Panc1 (cell line): ENCODE data around the gene KCNK15. TPM values are rescaled to one million over a fixed set of nuclear protein-coding genes. Genes with fewer than 3 reads are reported as not detected.

Source experiments
- ATAC-seq: fragments of 200-7000 bp; cut with Tn5 transposase; 2 replicates; pipeline ENCODE4 v1.9.1; 2020; ENCODE audit warnings: mild to moderate bottlenecking, moderate library complexity
- BruUV-seq: library from RNA; stranded (reverse); fragments of 400-500 nt; replicated peaks from 2 replicates; lab custom pipeline; 2021; lab: Mats Ljungman, UMichigan
- CTCF ChIA-PET: fragments of 300-600 bp; sonication (Branson Sonifier 250); formaldehyde crosslinking; loops from one replicate; lab custom pipeline; 2022; ENCODE audit warnings: antibody characterized with exemption; lab: Charles Lee
- POLR2A ChIA-PET: fragments of 300-600 bp; sonication (Branson Sonifier 250); formaldehyde crosslinking; loops from one replicate; lab custom pipeline; 2022; ENCODE audit warnings: antibody characterized with exemption; lab: Charles Lee
- DNase-seq: peaks from one replicate; pipeline ENCODE4 v3.0.0-alpha.2; 2010; ENCODE audit warnings: low read depth, low spot score
- H3K27ac ChIP-seq: 2 replicates; pipeline ENCODE4 v1.5.1; 2011; ENCODE audit warnings: mild to moderate bottlenecking, low read length, inconsistent platforms
- H3K27me3 ChIP-seq: fragments of 200-500 bp; sonication (Bioruptor generic); 2 replicates; pipeline ENCODE4 v1.6.0; 2014; ENCODE audit warnings: low read length, inconsistent platforms; ENCODE audit not compliant: control insufficient read depth, insufficient read depth
- H3K36me3 ChIP-seq: fragments of 200-500 bp; sonication (Bioruptor generic); 2 replicates; pipeline ENCODE4 v1.5.1; 2014; ENCODE audit warnings: inconsistent platforms, mild to moderate bottlenecking, low read length, moderate library complexity; ENCODE audit not compliant: control insufficient read depth, insufficient read depth
- H3K4me1 ChIP-seq: 2 replicates; pipeline ENCODE4 v1.5.1; 2011; ENCODE audit warnings: inconsistent platforms, mild to moderate bottlenecking, low read length, moderate library complexity; ENCODE audit not compliant: control insufficient read depth, insufficient read depth
- H3K4me3 ChIP-seq, 2 experiments: 2 replicates each; pipeline ENCODE4 v1.5.1; 2011 to 2012; ENCODE audit warnings: low read depth in 2 of 2, low read length in 2 of 2, mild to moderate bottlenecking in 2 of 2, inconsistent platforms in 1 of 2, moderate library complexity in 1 of 2
- H3K9me3 ChIP-seq: fragments of 200-500 bp; sonication (Bioruptor generic); 2 replicates; pipeline ENCODE4 v1.5.1; 2014; ENCODE audit warnings: low read depth, mild to moderate bottlenecking, inconsistent platforms, low read length, moderate library complexity; ENCODE audit not compliant: control insufficient read depth, insufficient read depth
- POLR2AphosphoS5 ChIP-seq: IDR thresholded peaks from 2 replicates; pipeline ENCODE4 v1.6.1; 2012; ENCODE audit warnings: mild to moderate bottlenecking, low read depth, low read length, moderate library complexity
- REST ChIP-seq, 2 experiments: IDR thresholded peaks; 2 replicates each; pipeline ENCODE4 v1.6.1; 2011 to 2012; ENCODE audit warnings: low read depth in 2 of 2, control low read depth in 1 of 2, low read length in 1 of 2, mild to moderate bottlenecking in 1 of 2, moderate library complexity in 1 of 2; ENCODE audit not compliant: insufficient read depth in 1 of 2
- SIN3A ChIP-seq: IDR thresholded peaks from 2 replicates; pipeline ENCODE4 v1.6.1; 2012; ENCODE audit warnings: low read depth, mild to moderate bottlenecking, low read length, moderate library complexity, borderline replicate concordance; ENCODE audit not compliant: insufficient read depth
- TCF7L2 ChIP-seq: IDR thresholded peaks from 2 replicates; pipeline ENCODE4 v1.6.1; 2011; ENCODE audit warnings: mild to moderate bottlenecking, low read depth, low read length, inconsistent platforms
- in situ Hi-C: cut with HindIII; loops from 2 replicates; pipeline ENCODE4 v1.10.0; 2016; ENCODE audit warnings: low sequenced_read_pairs, low pct_unique_long_range_greater_than_20kb
- intact Hi-C: fragments of 100-400 bp; cut with micrococcal nuclease; formaldehyde crosslinking; loops from one replicate; pipeline ENCODE4 v1.10.0; 2022; ENCODE audit not compliant: unreplicated experiment
- total RNA-seq: library from RNA; stranded (reverse); gene quantifications from one replicate; pipeline ENCODE4 v1.2.1, GENCODE V29; 2021; ENCODE audit not compliant: unreplicated experiment
- TF ChIP-seq, protein P1 (sequence below): fragments of 450-650 bp; IDR thresholded peaks from 2 replicates; pipeline ENCODE4 v1.5.1; 2017; ENCODE audit warnings: mild to moderate bottlenecking

Gene KCNK15
- total RNA-seq, 1 experiment from 2014 or later, result 7.4 TPM

DNA sequence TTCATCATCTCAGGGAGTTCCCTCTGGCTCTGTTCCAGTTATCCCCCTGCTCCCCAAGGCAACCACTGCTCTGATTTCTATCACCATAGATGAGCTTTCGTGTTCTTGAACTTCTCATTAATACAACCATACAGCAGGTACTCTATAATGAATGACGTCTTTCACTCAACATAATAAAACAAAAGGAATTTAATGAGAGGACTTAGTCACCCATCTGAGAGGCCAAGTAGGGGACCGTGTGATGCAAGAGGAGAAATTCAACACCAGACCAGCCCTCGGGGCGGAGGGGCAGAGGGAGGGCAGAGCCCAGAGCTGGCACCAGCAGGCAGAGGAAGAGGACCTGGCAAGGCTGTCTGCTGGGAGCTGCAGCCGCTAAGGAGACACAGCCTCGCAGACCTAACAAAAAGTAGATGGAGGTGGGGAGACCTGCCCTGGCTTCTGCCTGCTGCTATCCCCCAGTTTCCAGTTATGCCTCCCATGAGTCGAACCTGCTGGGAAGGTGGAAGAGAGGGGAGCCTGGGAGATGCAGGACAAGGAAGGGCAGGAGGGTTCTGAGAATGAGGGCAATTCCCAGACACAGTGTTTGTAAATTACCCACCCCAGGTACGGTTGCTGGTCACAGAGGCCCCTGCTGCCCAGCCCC is 16.7 kb upstream of the KCNK15 start:
- TF ChIP-seq TCF7L2, result peak; percentile 89
- TF ChIP-seq, protein P1, sequence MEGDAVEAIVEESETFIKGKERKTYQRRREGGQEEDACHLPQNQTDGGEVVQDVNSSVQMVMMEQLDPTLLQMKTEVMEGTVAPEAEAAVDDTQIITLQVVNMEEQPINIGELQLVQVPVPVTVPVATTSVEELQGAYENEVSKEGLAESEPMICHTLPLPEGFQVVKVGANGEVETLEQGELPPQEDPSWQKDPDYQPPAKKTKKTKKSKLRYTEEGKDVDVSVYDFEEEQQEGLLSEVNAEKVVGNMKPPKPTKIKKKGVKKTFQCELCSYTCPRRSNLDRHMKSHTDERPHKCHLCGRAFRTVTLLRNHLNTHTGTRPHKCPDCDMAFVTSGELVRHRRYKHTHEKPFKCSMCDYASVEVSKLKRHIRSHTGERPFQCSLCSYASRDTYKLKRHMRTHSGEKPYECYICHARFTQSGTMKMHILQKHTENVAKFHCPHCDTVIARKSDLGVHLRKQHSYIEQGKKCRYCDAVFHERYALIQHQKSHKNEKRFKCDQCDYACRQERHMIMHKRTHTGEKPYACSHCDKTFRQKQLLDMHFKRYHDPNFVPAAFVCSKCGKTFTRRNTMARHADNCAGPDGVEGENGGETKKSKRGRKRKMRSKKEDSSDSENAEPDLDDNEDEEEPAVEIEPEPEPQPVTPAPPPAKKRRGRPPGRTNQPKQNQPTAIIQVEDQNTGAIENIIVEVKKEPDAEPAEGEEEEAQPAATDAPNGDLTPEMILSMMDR, result no peak
- TF ChIP-seq POLR2AphosphoS5, result peak; percentile 90
- no peak for TF ChIP-seq SIN3A
- Histone ChIP-seq H3K9me3 (no peaks in the 10 kb centered on the region), H3K27ac (peak overlapping the region; percentile 99), H3K36me3 (no peaks in the 10 kb centered on the region), H3K4me3 (peak overlapping the region; percentile 15 to 36; a peak in 3 of 4 replicates), H3K4me1 (peaks cover 61% of the 10 kb centered on the region), H3K27me3 (no peaks in the 10 kb centered on the region)
- DNase-seq (peak; percentile 98), ATAC-seq (peak; percentile 90)
- BruUV-seq, result no TSS peak
- ChIA-PET CTCF (no interaction called here), POLR2A (interaction anchor here (0.8 to 0.9 kb wide), 2 partner anchors 14 to 62 kb away, joined by 3 read pairs; partner anchors contain the start of gene CCN5)
- in situ Hi-C loops, result no loop called here
- intact Hi-C loops, result loop anchor here (1.0 kb wide), 1 partner anchor 36 kb away; no protein-coding TSS in a partner anchor

DNA sequence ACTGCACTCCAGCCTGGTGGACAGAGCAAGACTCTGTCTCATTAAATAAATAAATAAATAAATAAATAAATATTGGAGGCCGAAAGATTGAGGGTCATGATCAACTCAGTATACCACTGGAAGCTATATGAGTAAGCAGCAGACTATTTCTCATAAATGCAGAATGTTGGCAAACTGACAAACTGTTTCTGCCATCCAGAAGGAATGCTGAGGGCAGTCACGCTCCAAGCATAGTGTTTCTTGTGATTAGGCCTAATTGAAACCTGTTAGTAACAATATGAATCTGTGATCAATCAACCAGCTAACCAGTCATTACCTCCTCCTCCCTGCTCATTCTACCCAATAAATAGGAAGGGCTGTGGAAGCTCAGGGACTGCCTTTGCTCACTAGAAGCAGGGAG is 15.2 kb upstream of the KCNK15 start:
- Histone ChIP-seq H3K4me3 (no peak overlapping the region), H3K9me3 (no peaks in the 10 kb centered on the region), H3K4me1 (peaks cover 67% of the 10 kb centered on the region), H3K27me3 (no peaks in the 10 kb centered on the region), H3K36me3 (no peaks in the 10 kb centered on the region), H3K27ac (peak overlapping the region; percentile 99)
- ATAC-seq (peak; percentile 56), DNase-seq (peak; percentile 97)
- POLR2A ChIA-PET, result interaction anchor here (0.6 to 0.7 kb wide), 2 partner anchors 9 to 38 kb away, joined by 5 to 8 read pairs; no protein-coding TSS in a partner anchor
- CTCF ChIA-PET, result no interaction called here
- BruUV-seq, result no TSS peak
- in situ Hi-C loops (no loop called here), intact Hi-C loops (no loop called here)
- peak; percentile 69; the same call in 1 of the 2 replicates for TF ChIP-seq POLR2AphosphoS5
- peak; percentile 36; the same call in 1 of the 2 replicates for TF ChIP-seq TCF7L2
- TF ChIP-seq REST (IDR thresholded peaks at IDR 0.05; ENCODE audit: insufficient read depth in 1 of 2, low read depth in 2 of 2, low read length in 1 of 2), result no peak
- TF ChIP-seq SIN3A, result no peak
